SK-N-MC (cell line): Measurements from ENCODE around the gene WBP1L.

ENCODE experiments used
- EZH2 ChIP-seq: fragments of 200-600 bp; sonication (generic); IDR thresholded peaks from one replicate; pipeline ENCODE4 v1.6.1; 2017; ENCODE audit warnings: antibody characterized with exemption
- FOXP2 ChIP-seq: optimal IDR thresholded peaks from 2 replicates; pipeline ENCODE3; 2011; ENCODE audit warnings: mild to moderate bottlenecking, moderate library complexity; ENCODE audit not compliant: insufficient read depth; ENCODE audit errors: extremely low read length, control extremely low read depth
- POLR2AphosphoS5 ChIP-seq: IDR thresholded peaks from 2 replicates; pipeline ENCODE4 v1.6.1; 2012; ENCODE audit warnings: mild to moderate bottlenecking, low read depth, low read length, borderline replicate concordance

GRCh38 chr10:102715880-102716279 is 27.9 kb upstream of the WBP1L start:
- TF ChIP-seq POLR2AphosphoS5 (no peak), EZH2 (no peak), FOXP2 (no peak)
